Peyer's patch (tissue), 4 donors: ENCODE data around the gene RAB8A.

Experiments used
- CTCF ChIP-seq, 6 experiments: fragments of 450-650 bp in 4 of 6; fragments of 200-600 bp in 2 of 6; sonication (generic) in 1 of 6; IDR thresholded peaks; one replicate each; pipeline ENCODE4 v1.5.1; 2017 to 2019; ENCODE audit warnings: antibody characterized with exemption in 6 of 6, mild to moderate bottlenecking in 3 of 6, moderate library complexity in 1 of 6
- POLR2A ChIP-seq, 2 donors: fragments of 450-650 bp; IDR thresholded peaks; one replicate each; pipeline ENCODE4 v1.5.1; 2017; ENCODE audit warnings: antibody characterized with exemption in 2 of 2, mild to moderate bottlenecking in 2 of 2, moderate library complexity in 2 of 2

- TF ChIP-seq CTCF (IDR thresholded peaks at IDR 0.05), result peak in 1 of 6 experiments; percentile 11
- no peak for TF ChIP-seq POLR2A (IDR thresholded peaks at IDR 0.05)
These were observed 16.6 kb upstream of the RAB8A start for GRCh38 chr19:16095071-16095571.
